HepG2 (cell line): ENCODE results near the gene NDUFAF3. TPM values are rescaled to one million over a fixed set of nuclear protein-coding genes. Genes with fewer than 3 reads are reported as not detected.
A peak's percentile ranks its signal among the peaks of the same experiment; 100 is the strongest.

Experiments
- CHD4 ChIP-seq: fragments of 200-600 bp; sonication (generic); IDR thresholded peaks from 2 replicates; pipeline ENCODE4 v1.7.0; 2017; ENCODE audit warnings: mild to moderate bottlenecking, low read length, borderline replicate concordance
- EP300 ChIP-seq, 3 experiments: sonication (generic) in 1 of 3; formaldehyde crosslinking in 1 of 3; IDR thresholded peaks; 2 replicates each; pipeline versions ENCODE4 v1.5.1 to v1.6.1; 2011 to 2020; ENCODE audit warnings: low read depth in 2 of 3, low read length in 2 of 3, borderline replicate concordance in 1 of 3, improper control_type of control experiment in 1 of 3, mild to moderate bottlenecking in 1 of 3, missing genetic modification reagents in 1 of 3, moderate library complexity in 1 of 3
- ETV5 ChIP-seq: IDR thresholded peaks from 2 replicates; pipeline ENCODE4 v1.6.1; 2018; ENCODE audit warnings: missing biosample characterization, missing genetic modification reagents, inconsistent platforms, borderline replicate concordance
- HNRNPH1 ChIP-seq: fragments of 200-400 bp; formaldehyde crosslinking; optimal IDR thresholded peaks from 2 replicates; pipeline ENCODE3; 2017; ENCODE audit warnings: mild to moderate bottlenecking, low read depth, low read length
- MTF2 ChIP-seq: sonication (generic); formaldehyde crosslinking; IDR thresholded peaks from 2 replicates; pipeline ENCODE4 v1.5.0; 2020; ENCODE audit warnings: missing genetic modification reagents, borderline replicate concordance
- POLR2AphosphoS5 ChIP-seq: IDR thresholded peaks from 2 replicates; pipeline ENCODE4 v1.6.1; 2012; ENCODE audit warnings: low read depth, low read length
- SIX4 ChIP-seq: sonication (generic); formaldehyde crosslinking; IDR thresholded peaks from 2 replicates; pipeline ENCODE4 v1.4.0; 2020; ENCODE audit warnings: missing genetic modification reagents
- TEAD3 ChIP-seq: optimal IDR thresholded peaks from 2 replicates; pipeline ENCODE3; 2016; ENCODE audit warnings: borderline replicate concordance
- TMF1 ChIP-seq: sonication (generic); formaldehyde crosslinking; IDR thresholded peaks from 2 replicates; pipeline ENCODE4 v1.8.1; 2022; ENCODE audit warnings: low read depth, missing genetic modification reagents
- USF2 ChIP-seq, 2 experiments: sonication (generic) in 1 of 2; formaldehyde crosslinking in 1 of 2; IDR thresholded peaks; 2 replicates each; pipeline versions ENCODE4 v1.5.1 to v1.6.1; 2011 to 2020; ENCODE audit warnings: borderline replicate concordance in 1 of 2, low read depth in 1 of 2, low read length in 1 of 2, mild to moderate bottlenecking in 1 of 2, missing genetic modification reagents in 1 of 2, moderate library complexity in 1 of 2
- ZBTB21 ChIP-seq: sonication (generic); formaldehyde crosslinking; IDR thresholded peaks from 2 replicates; pipeline ENCODE4 v1.4.0; 2020; ENCODE audit warnings: missing genetic modification reagents
- ZNF20 ChIP-seq: sonication (generic); formaldehyde crosslinking; IDR thresholded peaks from 2 replicates; pipeline ENCODE4 v1.4.0; 2020; ENCODE audit warnings: mild to moderate bottlenecking, moderate library complexity, missing genetic modification reagents
- ZNF260 ChIP-seq: sonication (generic); formaldehyde crosslinking; IDR thresholded peaks from 2 replicates; pipeline ENCODE4 v1.4.0; 2020; ENCODE audit warnings: missing genetic modification reagents, low read depth, mild to moderate bottlenecking, borderline replicate concordance
- ZNF335 ChIP-seq: sonication (generic); formaldehyde crosslinking; IDR thresholded peaks from 2 replicates; pipeline ENCODE4 v1.4.0; 2020; ENCODE audit warnings: missing genetic modification reagents
- ZNF407 ChIP-seq: sonication (generic); formaldehyde crosslinking; IDR thresholded peaks from one replicate; pipeline ENCODE4 v1.5.1; 2020; ENCODE audit warnings: mild to moderate bottlenecking, missing genetic modification reagents; ENCODE audit errors: not compliant biosample characterization
- ZNF44 ChIP-seq: sonication (generic); formaldehyde crosslinking; IDR thresholded peaks from 2 replicates; pipeline ENCODE4 v1.5.1; 2020; ENCODE audit warnings: mild to moderate bottlenecking, missing genetic modification reagents
- ZNF577 ChIP-seq: sonication (generic); formaldehyde crosslinking; IDR thresholded peaks from 2 replicates; pipeline ENCODE4 v1.4.0; 2020; ENCODE audit warnings: mild to moderate bottlenecking, low read depth, missing genetic modification reagents, borderline replicate concordance
- ZNF616 ChIP-seq: sonication (generic); formaldehyde crosslinking; IDR thresholded peaks from 2 replicates; pipeline ENCODE4 v1.5.0; 2020; ENCODE audit warnings: low read depth, mild to moderate bottlenecking, missing genetic modification reagents
- polyA plus RNA-seq, 8 experiments: library from polyadenylated mRNA; depleted of rRNA in 3 of 8; stranded (reverse) in 7 of 8; unstranded in 1 of 8; fragments of >200 nt; fragmentation: Illumina TruSeq in 4 of 8; extraction: Trizol in 4 of 8; gene quantifications; 2 replicates each; pipeline versions ENCODE4 v1.2.1 to v1.2.3, GENCODE V29; 2011 to 2016; ENCODE audit warnings: low read depth in 4 of 8, missing spikeins in 1 of 8, mixed read lengths in 1 of 8; ENCODE audit not compliant: insufficient read depth in 1 of 8
- total RNA-seq, 5 experiments: library from RNA; depleted of rRNA; stranded (reverse); fragments of >200 nt; fragmentation: Illumina TruSeq; extraction: Trizol; gene quantifications; 2 replicates each; pipeline ENCODE4 v1.2.3, GENCODE V29; 2016; ENCODE audit warnings: low read depth in 1 of 5

The NDUFAF3 gene
- total and polyA plus RNA-seq, 2 of the 13 experiments (the other 11 are each of a cell fraction or from before 2014, with no cell fraction given), result 39.0 to 50.0 TPM

GRCh38 chr3:49007068-49007770 is 14.7 kb upstream of the NDUFAF3 start, which contains the start of gene WDR6 (continued):
- TF ChIP-seq MTF2 (CRISPR knock-in tag) (no peak), ZBTB21 (CRISPR knock-in tag) (no peak), ZNF616 (CRISPR knock-in tag) (no peak), HNRNPH1 (no peak), ZNF260 (CRISPR knock-in tag) (no peak), POLR2AphosphoS5 (peak; percentile 91), ETV5 (CRISPR knock-in tag) (peak; percentile 41; the same call in 1 of the 2 replicates), ZNF335 (CRISPR knock-in tag) (no peak; the same call in 1 of the 2 replicates), ZNF407 (peak; percentile 53), ZNF20 (CRISPR knock-in tag) (peak; percentile 42; the same call in 1 of the 2 replicates), SIX4 (CRISPR knock-in tag) (no peak), EP300 (IDR thresholded peaks at IDR 0.05; ENCODE audit: low read depth in 2 of 2, low read length in 2 of 2) (no peak), EP300 (CRISPR knock-in tag; IDR thresholded peaks at IDR 0.05; ENCODE audit: borderline replicate concordance) (peak; percentile 57; the same call in 1 of the 2 replicates), TMF1 (CRISPR knock-in tag) (peak; percentile 62; the same call in 1 of the 2 replicates), TEAD3 (CRISPR knock-in tag) (no peak), USF2 (IDR thresholded peaks at IDR 0.05; ENCODE audit: low read depth, low read length) (peak; percentile 95), USF2 (CRISPR knock-in tag; IDR thresholded peaks at IDR 0.05; ENCODE audit: borderline replicate concordance) (peak; percentile 99; the same call in 1 of the 2 replicates), CHD4 (no peak), ZNF577 (CRISPR knock-in tag) (no peak), ZNF44 (CRISPR knock-in tag) (0 out of 2 replicates have a peak, but pooled peaks have one; percentile 57)
